ENCODE data around the gene DLGAP4. TPM values are rescaled to one million over a fixed set of nuclear protein-coding genes. Genes with fewer than 3 reads are reported as not detected.

DLGAP4 gene
- total and polyA plus RNA-seq, 10 of the 15 experiments (the other 5 are each of a cell fraction or from before 2014, with no cell fraction given), result 0.42 to 43.3 (median 19.0) TPM

GRCh38 chr20:36307412-36308325 is 1.5 kb downstream of the DLGAP4 start:
- H3K4me1 ChIP-seq (ENCODE audit: control insufficient read depth, insufficient read depth, low read length), result no peaks in the 10 kb centered on the region
- H3K9me3 ChIP-seq (replicated peaks; ENCODE audit: control insufficient read depth, insufficient read depth, low read length), result no peaks in the 10 kb centered on the region
- intact Hi-C loops (cut with micrococcal nuclease; ENCODE audit: unreplicated experiment) (no loop called here), in situ Hi-C loops (cut with MboI) (no loop called here)
- 49% methylated on average over 20 of the region's 21 CpGs for WGBS (ENCODE audit: insufficient coverage, insufficient replicate concordance, low lambda C conversion rate, missing lambda C conversion rate)
- ChIA-PET POLR2A (no interaction called here), RAD21 (ENCODE audit: unreplicated experiment) (no interaction called here), CTCF (interaction anchor here (0.6 kb wide), 1 partner anchor 580 kb away, joined by 3 read pairs; no protein-coding TSS in a partner anchor), SMC1A (ENCODE audit: uncharacterized antibody, unreplicated experiment) (no interaction called here)
- H2AFZ ChIP-seq (ENCODE audit: control insufficient read depth, low read depth, low read length), result no peak overlapping the region
- H4K20me1 ChIP-seq (ENCODE audit: control insufficient read depth, insufficient read depth), result no peaks in the 10 kb centered on the region
- no peak overlapping the region for H3K27ac ChIP-seq (ENCODE audit: control insufficient read depth, insufficient read depth)
- no peaks in the 10 kb centered on the region for H3K79me2 ChIP-seq (ENCODE audit: control insufficient read depth, insufficient read depth, low read length)
- ATAC-seq (no peak), DNase-seq (ENCODE audit: low read depth, low spot score) (no peak), FAIRE-seq (no peak)
- H3K36me3 ChIP-seq (ENCODE audit: control insufficient read depth in 2 of 2, insufficient read depth in 2 of 2, low read length in 1 of 2), result no peaks in the 10 kb centered on the region
- no peak for TF ChIP-seq POLR2AphosphoS2 (IDR thresholded peaks at IDR 0.05; ENCODE audit: low read depth, low read length)
- no peak for TF ChIP-seq HCFC1 (IDR thresholded peaks at IDR 0.05; ENCODE audit: low read length)
- H3K9ac ChIP-seq (ENCODE audit: control insufficient read depth, insufficient read depth, low read length), result no peak overlapping the region
- H3K27me3 ChIP-seq (replicated peaks in 1 of 2; ENCODE audit: control insufficient read depth in 2 of 2, insufficient read depth in 2 of 2, low read length in 1 of 2), result peaks cover 13 to 14% of the 10 kb centered on the region in 2 experiments
- H3K4me2 ChIP-seq (ENCODE audit: control insufficient read depth, insufficient read depth), result no peak overlapping the region
- no TSS peak for BruUV-seq (replicated peaks)
- no peak overlapping the region for H3K4me3 ChIP-seq

- in situ Hi-C loops (cut with MboI) (no loop called here), intact Hi-C loops (cut with micrococcal nuclease; ENCODE audit: unreplicated experiment) (no loop called here)
- Histone ChIP-seq H4K20me1 (ENCODE audit: control insufficient read depth, insufficient read depth) (no peaks in the 10 kb centered on the region), H3K4me2 (ENCODE audit: control insufficient read depth, insufficient read depth) (no peak overlapping the region), H3K79me2 (ENCODE audit: control insufficient read depth, insufficient read depth, low read length) (no peaks in the 10 kb centered on the region), H2AFZ (ENCODE audit: control insufficient read depth, low read depth, low read length) (no peak overlapping the region), H3K4me1 (ENCODE audit: control insufficient read depth, insufficient read depth, low read length) (no peaks in the 10 kb centered on the region), H3K9ac (ENCODE audit: control insufficient read depth, insufficient read depth, low read length) (no peak overlapping the region), H3K4me3 (no peak overlapping the region), H3K27ac (ENCODE audit: control insufficient read depth, insufficient read depth) (no peak overlapping the region), H3K9me3 (replicated peaks; ENCODE audit: control insufficient read depth, insufficient read depth, low read length) (no peaks in the 10 kb centered on the region), H3K27me3 (replicated peaks in 1 of 2; ENCODE audit: control insufficient read depth in 2 of 2, insufficient read depth in 2 of 2, low read length in 1 of 2) (peaks cover 13 to 14% of the 10 kb centered on the region in 2 experiments), H3K36me3 (ENCODE audit: control insufficient read depth in 2 of 2, insufficient read depth in 2 of 2, low read length in 1 of 2) (no peaks in the 10 kb centered on the region)
- DNase-seq (ENCODE audit: low read depth, low spot score) (no peak), FAIRE-seq (no peak), ATAC-seq (no peak)
- CTCF ChIA-PET, result interaction anchor here (0.6 kb wide), 1 partner anchor 579 kb away, joined by 3 read pairs; no protein-coding TSS in a partner anchor
- 53% methylated on average over 12 of the region's 12 CpGs for WGBS (ENCODE audit: insufficient coverage, insufficient replicate concordance, low lambda C conversion rate, missing lambda C conversion rate)
- POLR2A ChIA-PET, result no interaction called here
- RAD21 ChIA-PET (ENCODE audit: unreplicated experiment), result no interaction called here
- SMC1A ChIA-PET (ENCODE audit: uncharacterized antibody, unreplicated experiment), result no interaction called here
- no TSS peak for BruUV-seq (replicated peaks)
- no peak for TF ChIP-seq CHD4 (IDR thresholded peaks at IDR 0.05)
- TF ChIP-seq TARDBP (IDR thresholded peaks at IDR 0.05; ENCODE audit: borderline replicate concordance), result no peak
- no peak for TF ChIP-seq ZZZ3 (IDR thresholded peaks at IDR 0.05; ENCODE audit: control insufficient read depth, insufficient read length, low read depth)
- TF ChIP-seq CUX1 (IDR thresholded peaks at IDR 0.05; ENCODE audit: insufficient replicate concordance, low read depth, low read length), result no peak
- TF ChIP-seq SUZ12 (IDR thresholded peaks at IDR 0.05; ENCODE audit: unreplicated experiment), result no peak
- TF ChIP-seq STAT1 (conservative IDR thresholded peaks at IDR 0.05), result no peak
- TF ChIP-seq USF2 (IDR thresholded peaks at IDR 0.05; ENCODE audit: borderline replicate concordance, low read depth, low read length), result no peak
- TF ChIP-seq ETV6 (conservative IDR thresholded peaks at IDR 0.05 in 1 of 2, IDR thresholded peaks at IDR 0.05 in 1 of 2; ENCODE audit: borderline replicate concordance in 1 of 2, low read depth in 1 of 2), result no peak
Measured at GRCh38 chr20:36308353-36308752, 2.2 kb downstream of the DLGAP4 start.

Data from GM12878 (cell line).